GM10266 (cell line): ENCODE results near the gene RASA1.
A peak's percentile ranks its signal among the peaks of the same experiment; 100 is the strongest.

ENCODE experiments used
- DNase-seq: peaks from one replicate; pipeline ENCODE4 v3.0.0; 2012; ENCODE audit errors: extremely low spot score
- TF ChIP-seq, protein P1 (sequence below): IDR thresholded peaks from 2 replicates; pipeline ENCODE4 v1.5.1; 2012; ENCODE audit warnings: mild to moderate bottlenecking, low read depth; ENCODE audit not compliant: control insufficient read depth, insufficient read depth; ENCODE audit errors: missing control alignments

Gene RASA1

DNA sequence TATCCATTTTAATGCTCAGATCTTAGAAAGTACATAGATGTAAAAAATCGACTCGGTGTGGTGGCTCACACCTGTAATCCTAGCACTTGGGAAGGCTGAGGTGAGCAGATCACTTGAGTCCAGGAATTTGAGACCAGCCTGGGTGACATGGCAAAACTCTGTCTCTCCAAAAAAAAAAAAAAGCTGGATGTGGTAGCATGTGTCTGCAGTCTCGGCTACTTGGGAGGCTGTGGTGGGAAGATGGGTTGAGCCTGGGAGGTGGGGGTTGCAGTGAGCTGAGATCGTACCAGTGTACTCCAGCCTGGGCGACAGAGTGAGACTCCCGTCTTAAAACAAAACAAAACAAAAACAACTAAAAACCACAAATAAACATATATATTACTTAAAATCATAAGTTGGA, 61.4 kb downstream of the RASA1 start:
- TF ChIP-seq, protein P1, sequence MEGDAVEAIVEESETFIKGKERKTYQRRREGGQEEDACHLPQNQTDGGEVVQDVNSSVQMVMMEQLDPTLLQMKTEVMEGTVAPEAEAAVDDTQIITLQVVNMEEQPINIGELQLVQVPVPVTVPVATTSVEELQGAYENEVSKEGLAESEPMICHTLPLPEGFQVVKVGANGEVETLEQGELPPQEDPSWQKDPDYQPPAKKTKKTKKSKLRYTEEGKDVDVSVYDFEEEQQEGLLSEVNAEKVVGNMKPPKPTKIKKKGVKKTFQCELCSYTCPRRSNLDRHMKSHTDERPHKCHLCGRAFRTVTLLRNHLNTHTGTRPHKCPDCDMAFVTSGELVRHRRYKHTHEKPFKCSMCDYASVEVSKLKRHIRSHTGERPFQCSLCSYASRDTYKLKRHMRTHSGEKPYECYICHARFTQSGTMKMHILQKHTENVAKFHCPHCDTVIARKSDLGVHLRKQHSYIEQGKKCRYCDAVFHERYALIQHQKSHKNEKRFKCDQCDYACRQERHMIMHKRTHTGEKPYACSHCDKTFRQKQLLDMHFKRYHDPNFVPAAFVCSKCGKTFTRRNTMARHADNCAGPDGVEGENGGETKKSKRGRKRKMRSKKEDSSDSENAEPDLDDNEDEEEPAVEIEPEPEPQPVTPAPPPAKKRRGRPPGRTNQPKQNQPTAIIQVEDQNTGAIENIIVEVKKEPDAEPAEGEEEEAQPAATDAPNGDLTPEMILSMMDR: no peak

GRCh38 chr5:87339986-87340385, 72.3 kb downstream of the RASA1 start:
- TF ChIP-seq, protein P1: no peak
- no peak for DNase-seq

More for the DNA sequence above, 61.4 kb downstream of the RASA1 start:
- no peak for DNase-seq

GRCh38 chr5:87340716-87341115, 73.0 kb downstream of the RASA1 start:
- TF ChIP-seq, protein P1: no peak
- DNase-seq: peak; percentile 37

DNA sequence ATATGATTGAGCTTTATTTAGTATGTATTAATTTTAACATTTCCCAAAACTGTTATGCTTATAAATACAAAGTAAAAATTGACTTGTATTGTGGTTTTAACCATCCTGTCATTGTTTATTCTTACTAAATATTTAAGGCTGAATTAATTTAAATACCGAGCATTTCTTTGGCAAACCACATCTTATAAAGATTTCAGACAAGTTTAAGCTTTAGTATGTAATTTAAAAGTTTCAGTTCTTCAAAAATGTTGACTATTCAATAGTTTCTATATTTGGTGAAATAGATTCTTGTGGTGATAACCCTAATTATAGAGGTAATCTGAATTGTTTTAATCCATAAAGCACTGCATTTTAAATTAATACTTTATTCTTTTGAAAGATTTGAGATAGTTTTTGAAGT, 79.6 kb downstream of the RASA1 start:
- TF ChIP-seq, protein P1: no peak
- no peak for DNase-seq

DNA sequence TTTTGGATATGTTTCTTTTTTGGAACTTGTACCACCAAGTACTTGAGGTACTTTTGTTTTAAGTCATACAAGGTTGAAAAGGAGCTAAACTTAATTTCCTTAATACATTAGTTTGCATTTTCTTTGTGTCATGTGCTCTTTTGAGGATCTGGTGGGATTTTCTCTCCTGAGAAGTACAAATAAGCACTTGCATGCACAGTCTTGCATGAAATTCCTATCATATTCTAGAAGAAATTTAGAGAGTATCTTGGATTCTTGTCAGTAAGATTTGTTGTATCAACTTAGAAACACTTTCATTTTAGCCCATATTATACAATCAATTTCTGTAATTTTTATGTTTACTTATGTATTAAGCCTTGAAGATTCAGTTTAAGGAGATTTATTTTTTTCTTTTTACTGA, 80.2 kb downstream of the RASA1 start:
- TF ChIP-seq, protein P1: no peak
- no peak for DNase-seq

- no peak for DNase-seq
- TF ChIP-seq, protein P1: no peak
These were observed 86.8 kb downstream of the RASA1 start for GRCh38 chr5:87354496-87354895.

DNA sequence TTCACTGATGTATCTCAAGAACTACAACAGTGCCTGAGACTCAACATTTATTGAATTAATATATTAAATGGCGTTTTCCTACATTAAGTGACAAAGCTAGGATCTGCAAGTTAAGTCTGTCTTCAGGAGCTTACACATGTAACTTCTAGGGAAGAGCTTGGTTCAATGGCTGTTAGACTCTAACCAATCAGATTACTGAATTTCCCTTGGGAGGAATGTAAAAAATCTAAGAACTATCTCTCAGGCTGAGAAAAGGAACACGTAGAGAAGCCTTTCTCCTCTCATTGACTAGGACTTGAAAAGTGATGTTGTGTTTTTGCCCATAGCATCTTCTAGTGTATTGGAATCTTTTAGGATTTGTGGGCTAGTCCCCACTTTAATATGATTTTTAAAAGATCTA, 91.4 kb downstream of the RASA1 start:
- no peak for DNase-seq
- TF ChIP-seq, protein P1: no peak

- no peak for DNase-seq
- TF ChIP-seq, protein P1: no peak
These were observed 92.4 kb downstream of the RASA1 start for GRCh38 chr5:87360132-87360531.
